Body of pancreas (tissue), 4 donors: ENCODE measurements around the gene TRIM10. TPM values are rescaled to one million over a fixed set of nuclear protein-coding genes. Genes with fewer than 3 reads are reported as not detected.

Source experiments
- ATAC-seq: fragments of 150-250 bp; one replicate; pipeline ENCODE4 v1.9.1; 2016
- DNase-seq, 4 donors: peaks; one replicate each; pipeline ENCODE4 v3.0.0-alpha.2; 2019
- H3K27ac ChIP-seq, 4 donors: fragments of 200-600 bp; sonication (generic); 1 replicate in 3 of 4; 2 replicates in 1 of 4; pipeline versions ENCODE4 v1.5.1 to v1.6.1; 2016 to 2019; ENCODE audit warnings: mild to moderate bottlenecking in 1 of 4, mixed read lengths in 1 of 4, moderate library complexity in 1 of 4
- H3K27me3 ChIP-seq, 2 donors: fragments of 200-600 bp; sonication (generic); one replicate each; pipeline ENCODE4 v1.6.0; 2016; ENCODE audit warnings: mild to moderate bottlenecking in 1 of 2
- H3K36me3 ChIP-seq, 2 donors: fragments of 200-600 bp; sonication (generic); replicated peaks in 1 of 2; 2 replicates each; pipeline ENCODE4 v1.5.1; 2016; ENCODE audit warnings: low read depth in 2 of 2; ENCODE audit not compliant: insufficient read depth in 1 of 2
- H3K4me1 ChIP-seq: fragments of 200-600 bp; sonication (generic); one replicate; pipeline ENCODE4 v1.6.0; 2016
- H3K4me3 ChIP-seq, 2 donors: fragments of 200-600 bp; sonication (generic); 1 replicate in 1 of 2; 2 replicates in 1 of 2; pipeline ENCODE4 v1.5.1; 2016 to 2019
- H3K9me3 ChIP-seq, 3 donors: fragments of 200-600 bp; sonication (generic); 1 replicate in 2 of 3; 2 replicates in 1 of 3; pipeline ENCODE4 v1.5.1; 2016
- CTCF ChIP-seq, 7 experiments: fragments of 450-650 bp in 4 of 7; fragments of 200-600 bp in 3 of 7; sonication (generic) in 3 of 7; IDR thresholded peaks; one replicate each; pipeline ENCODE4 v1.5.1; 2016 to 2019; ENCODE audit warnings: antibody characterized with exemption in 7 of 7
- POLR2A ChIP-seq, 3 donors: fragments of 450-650 bp; IDR thresholded peaks; one replicate each; pipeline ENCODE4 v1.6.1; 2016; ENCODE audit warnings: antibody characterized with exemption in 3 of 3, mild to moderate bottlenecking in 2 of 3
- WGBS, 2 donors: methylation state at CpG; one replicate each; pipeline ENCODE4 v1.1.5; 2017; 5-methylcytosine and 5-hydroxymethylcytosine counted together
- intact Hi-C: fragments of 100-400 bp; cut with DNase I; formaldehyde crosslinking; loops from one replicate; pipeline ENCODE4 v1.15.1; 2023
- total RNA-seq, 2 donors: library from RNA; depleted of rRNA; stranded (reverse); fragments of >200 nt; gene quantifications; one replicate each; pipeline ENCODE4 v1.1.0, GENCODE V29; 2016

Gene TRIM10
- total RNA-seq = not detected

GRCh38 chr6:30160785-30161531 lies at the start of gene TRIM10:
Gene TRIM10 (minus strand): TSS chr6:30161211. CDS start chr6:30160858, 353 bp downstream.
- Histone ChIP-seq H3K4me3 (no peak within 1 kb of the TSS), H3K27ac (no peak within 1 kb of the TSS), H3K9me3 (no peaks in the 10 kb centered on the region), H3K4me1 (no peaks in the 10 kb centered on the region), H3K36me3 (no peaks in the 10 kb centered on the region), H3K27me3 (no peaks in the 10 kb centered on the region)
- WGBS, 2 donors = 82 to 85% methylated on average over 2 to 4 of the region's 4 CpGs
- ATAC-seq = no peak
- DNase-seq = no peak
- TF ChIP-seq POLR2A (IDR thresholded peaks at IDR 0.05) (no peak), CTCF (IDR thresholded peaks at IDR 0.05) (no peak)
- intact Hi-C loops = no loop called here

GRCh38 chr6:30207619-30208295 lies 46.7 kb upstream of the TRIM10 start:
- DNase-seq (no peak), ATAC-seq (peak; percentile 22)
- Histone ChIP-seq H3K4me1 (peaks cover 69% of the 10 kb centered on the region), H3K36me3 (no peaks in the 10 kb centered on the region), H3K27ac (peak overlapping the region in 3 of 4 donors; percentile 42 to 72 (median 69)), H3K4me3 (no peak overlapping the region), H3K27me3 (no peaks in the 10 kb centered on the region), H3K9me3 (no peaks in the 10 kb centered on the region)
- intact Hi-C loops = no loop called here
- 57 to 67% methylated on average over 4 of the region's 4 CpGs for WGBS, 2 donors
- no peak for TF ChIP-seq POLR2A (IDR thresholded peaks at IDR 0.05)
- TF ChIP-seq CTCF (IDR thresholded peaks at IDR 0.05) = no peak

DNA sequence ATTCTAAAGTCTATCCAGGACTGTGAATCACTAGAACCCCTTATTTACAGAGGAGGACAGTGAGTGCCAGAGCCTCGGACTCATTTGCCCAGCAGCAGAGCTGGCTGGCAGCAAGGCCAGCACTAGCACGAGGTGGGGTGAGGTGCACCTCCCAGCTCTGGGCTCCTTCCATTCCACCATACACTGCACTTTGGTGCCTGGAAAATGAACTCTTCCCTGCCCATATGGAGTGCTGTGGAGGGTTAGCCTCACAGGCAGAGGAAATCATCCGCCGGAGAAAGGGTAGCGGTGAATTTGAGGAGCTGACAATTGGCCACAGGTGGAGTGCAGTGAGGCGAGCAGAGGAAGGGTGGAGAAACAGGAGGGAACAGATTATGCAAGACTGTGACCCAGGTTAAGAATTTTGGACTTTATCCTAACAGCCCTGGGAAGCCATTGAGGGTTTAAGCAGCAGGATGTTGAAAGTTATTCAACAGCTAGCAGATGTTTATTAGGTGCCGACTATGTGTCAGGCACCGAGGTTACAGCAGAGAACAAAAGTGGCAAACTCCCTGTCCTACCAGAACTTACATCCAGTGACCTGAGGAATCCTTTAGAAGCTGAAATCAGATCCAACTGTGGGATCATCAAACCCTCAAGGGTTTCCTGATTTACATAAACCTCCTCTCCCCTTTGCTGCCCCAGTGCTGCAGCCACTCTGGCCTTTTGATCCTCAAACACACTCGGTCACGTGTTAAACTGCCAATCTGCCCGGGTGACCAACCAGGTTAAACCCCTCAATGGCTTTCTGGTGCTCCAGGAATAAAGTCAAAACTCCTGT lies 46.0 kb upstream of the TRIM10 start:
- H3K27ac ChIP-seq = peak overlapping the region; percentile 2 to 72 (median 56)
- no peaks in the 10 kb centered on the region for H3K9me3 ChIP-seq
- no peaks in the 10 kb centered on the region for H3K27me3 ChIP-seq
- DNase-seq (peak in 3 of 4 donors; percentile 23 to 30 (median 25)), ATAC-seq (peak; percentile 74)
- intact Hi-C loops = no loop called here
- 25 to 32% methylated on average over 11 of the region's 11 CpGs for WGBS, 2 donors
- TF ChIP-seq CTCF (IDR thresholded peaks at IDR 0.05) (no peak), POLR2A (IDR thresholded peaks at IDR 0.05) (no peak)
- peaks cover 66% of the 10 kb centered on the region for H3K4me1 ChIP-seq
- H3K4me3 ChIP-seq = no peak overlapping the region
- H3K36me3 ChIP-seq = no peaks in the 10 kb centered on the region

DNA sequence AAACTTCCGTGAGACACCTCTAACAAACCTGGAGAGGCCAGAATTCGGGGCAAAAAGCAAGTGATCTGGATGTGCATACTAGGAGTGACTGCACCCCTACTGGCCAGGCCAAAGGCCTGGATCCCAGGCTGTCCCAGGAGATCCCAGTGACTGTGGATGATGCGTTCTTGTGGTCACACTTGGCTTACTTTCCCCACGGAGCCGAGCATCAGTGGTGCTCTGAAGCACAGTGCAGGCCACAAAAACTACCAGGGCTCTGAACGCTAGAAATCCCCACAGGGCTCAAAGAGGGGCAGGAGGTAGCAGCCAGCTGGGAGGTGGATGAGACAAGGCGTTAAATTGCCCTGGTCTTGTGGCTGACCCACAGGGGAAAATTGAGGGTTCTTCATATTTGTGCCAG lies 45.1 kb upstream of the TRIM10 start:
- intact Hi-C loops = no loop called here
- 73 to 81% methylated on average over 5 to 7 of the region's 7 CpGs for WGBS, 2 donors
- Histone ChIP-seq H3K9me3 (no peaks in the 10 kb centered on the region), H3K27ac (peak overlapping the region in 3 of 4 donors; percentile 42 to 72 (median 69)), H3K4me3 (no peak overlapping the region), H3K4me1 (peaks cover 58% of the 10 kb centered on the region), H3K27me3 (no peaks in the 10 kb centered on the region), H3K36me3 (no peaks in the 10 kb centered on the region)
- DNase-seq (no peak), ATAC-seq (no peak)
- TF ChIP-seq CTCF (IDR thresholded peaks at IDR 0.05) (no peak), POLR2A (IDR thresholded peaks at IDR 0.05) (no peak)
